Stimulated activated naive CD8-positive, alpha-beta T cell treated with anti-CD3 and anti-CD28 coated beads, Interleukin-15, amount 100 ng/mL, for 72 hours (primary cell): ENCODE measurements around the gene KCNF1.
A peak's percentile ranks its signal among the peaks of the same experiment; 100 is the strongest.

ENCODE experiments used
- ATAC-seq: fragments of 150-1000 bp; cut with Tn5 transposase; 2 replicates; pipeline ENCODE4 v1.10.0; 2021; ENCODE audit warnings: mild to moderate bottlenecking, moderate library complexity
- DNase-seq, 2 donors: peaks; one replicate each; pipeline ENCODE4 v3.0.0; 2021 to 2022
- H3K27ac Mint-ChIP-seq, 2 donors: one replicate each; pipeline ENCODE4 v1.8.0; 2022; ENCODE audit warnings: mild to moderate bottlenecking in 2 of 2, mixed read lengths in 2 of 2, moderate library complexity in 2 of 2
- H3K27me3 Mint-ChIP-seq: one replicate; pipeline ENCODE4 v1.8.0; 2022; ENCODE audit warnings: mixed read lengths
- H3K4me1 Mint-ChIP-seq: one replicate; pipeline ENCODE4 v1.8.0; 2022; ENCODE audit warnings: mild to moderate bottlenecking, mixed read lengths
- H3K4me3 Mint-ChIP-seq, 2 donors: one replicate each; pipeline ENCODE4 v1.8.0; 2022; ENCODE audit warnings: mild to moderate bottlenecking in 2 of 2, mixed read lengths in 2 of 2, moderate library complexity in 1 of 2
- H3K9me3 Mint-ChIP-seq, 2 donors: one replicate each; pipeline ENCODE4 v1.8.0; 2022; ENCODE audit warnings: mixed read lengths in 2 of 2

The KCNF1 gene

DNA sequence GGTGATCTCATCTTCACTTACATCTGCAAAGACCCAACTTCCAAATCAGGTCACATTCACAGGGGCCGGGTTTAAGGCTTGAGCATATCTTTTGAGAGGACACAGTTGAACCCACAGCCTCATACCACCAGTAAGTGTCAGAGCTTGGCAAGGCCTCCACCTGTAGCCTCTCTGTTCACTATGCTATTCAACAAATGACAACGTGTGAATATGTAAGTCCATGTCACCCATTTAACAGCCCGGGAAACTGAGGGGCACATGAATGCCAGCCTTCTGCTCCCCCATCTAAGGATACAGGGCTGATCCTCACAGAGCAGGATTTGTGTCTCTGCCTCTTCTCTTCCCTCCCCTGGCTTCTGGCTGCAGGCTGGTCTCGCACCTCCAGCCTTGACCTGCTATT, 3.5 kb upstream of the KCNF1 start:
- Mint-ChIP-seq H3K4me1 (no peaks in the 10 kb centered on the region), H3K27ac (no peak overlapping the region), H3K9me3 (no peaks in the 10 kb centered on the region), H3K27me3 (peaks cover 37% of the 10 kb centered on the region), H3K4me3 (no peak overlapping the region)
- ATAC-seq (no peak), DNase-seq (no peak)

DNA sequence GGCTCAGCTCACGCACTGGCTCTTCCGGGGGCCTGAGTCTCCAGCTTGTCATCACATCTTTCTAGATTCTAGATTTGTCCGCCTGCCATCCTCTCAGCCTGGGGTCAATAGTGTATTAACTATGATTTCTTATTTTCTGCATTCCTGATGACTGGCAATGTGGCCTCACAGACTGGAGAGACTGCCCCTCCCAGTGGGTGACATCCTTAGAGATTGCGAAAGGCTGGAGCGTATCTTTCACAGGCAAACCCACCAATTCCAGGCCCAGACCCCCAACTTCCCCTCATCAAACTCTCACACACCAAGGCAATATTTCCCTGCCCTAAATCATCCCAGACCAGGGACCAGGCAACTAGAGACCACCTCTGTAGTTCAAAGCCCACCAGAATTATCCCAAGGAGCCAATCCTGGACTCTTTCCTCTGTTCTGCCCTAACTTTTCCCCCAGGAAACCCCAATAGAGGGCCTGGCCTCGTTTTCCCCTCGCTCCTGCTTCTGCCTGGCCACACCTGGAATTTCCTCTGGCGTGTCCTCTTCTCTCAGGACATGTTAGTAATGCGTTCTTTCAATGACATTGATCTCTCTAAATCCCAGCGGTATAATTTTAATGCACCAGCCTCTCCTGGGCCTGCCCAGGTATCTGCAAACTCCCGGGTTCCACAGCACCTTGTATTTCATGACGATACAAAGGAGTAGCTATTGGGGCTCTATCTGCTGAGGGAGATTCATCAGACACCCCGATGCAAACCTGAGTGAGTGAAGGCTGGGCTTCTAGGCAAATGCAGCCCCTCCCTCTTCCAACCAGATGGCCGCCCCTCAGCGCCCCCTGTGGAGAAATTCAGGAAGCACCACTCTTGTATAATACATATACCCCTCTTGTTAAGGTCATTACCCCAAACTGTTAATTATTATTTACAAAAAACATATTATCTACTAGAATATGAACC, 2.4 kb upstream of the KCNF1 start:
- DNase-seq: no peak
- no peak overlapping the region for H3K4me3 Mint-ChIP-seq
- no peaks in the 10 kb centered on the region for H3K9me3 Mint-ChIP-seq
- no peak for ATAC-seq
- H3K4me1 Mint-ChIP-seq: no peaks in the 10 kb centered on the region
- peaks cover 45% of the 10 kb centered on the region for H3K27me3 Mint-ChIP-seq
- no peak overlapping the region for H3K27ac Mint-ChIP-seq

DNA sequence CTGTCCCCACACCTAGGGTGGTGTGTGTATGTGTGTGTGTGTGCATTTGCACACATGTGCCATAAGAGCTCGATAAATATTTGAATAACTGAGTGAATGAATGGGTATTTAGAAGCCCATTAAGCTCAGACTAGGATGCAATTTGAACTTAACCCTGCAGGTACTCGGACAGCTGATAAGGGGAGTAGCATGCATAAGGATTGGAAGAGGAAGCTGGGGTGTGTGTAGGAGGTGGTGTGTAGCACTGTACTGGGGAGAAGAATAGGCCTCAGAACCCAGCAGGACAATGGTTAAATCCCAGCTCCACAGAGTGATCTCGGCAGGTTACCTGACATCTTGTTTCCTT, 1.8 kb upstream of the KCNF1 start:
- H3K4me1 Mint-ChIP-seq: no peaks in the 10 kb centered on the region
- no peaks in the 10 kb centered on the region for H3K9me3 Mint-ChIP-seq
- H3K27ac Mint-ChIP-seq: no peak overlapping the region
- H3K4me3 Mint-ChIP-seq: no peak overlapping the region
- ATAC-seq (no peak), DNase-seq (no peak)
- peaks cover 51% of the 10 kb centered on the region for H3K27me3 Mint-ChIP-seq

DNA sequence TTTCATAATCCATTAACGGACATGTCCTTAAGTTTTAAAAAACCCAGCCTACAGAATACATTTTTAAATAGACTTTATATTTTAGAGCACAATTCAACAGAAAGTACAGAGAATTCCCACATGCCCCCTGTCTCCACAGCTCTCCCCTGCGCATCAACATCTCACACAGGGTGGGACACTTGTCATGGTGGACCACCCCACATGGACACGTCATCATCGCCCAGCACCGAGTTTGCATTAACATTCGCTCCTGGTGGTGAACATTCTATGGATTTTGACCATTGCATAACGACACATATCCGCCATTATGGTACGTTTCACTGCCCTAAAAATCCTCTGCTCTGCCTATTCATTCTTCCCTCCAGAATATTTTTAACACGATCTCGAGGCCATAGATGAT, 1.1 kb upstream of the KCNF1 start:
- peaks cover 58% of the 10 kb centered on the region for H3K27me3 Mint-ChIP-seq

DNA sequence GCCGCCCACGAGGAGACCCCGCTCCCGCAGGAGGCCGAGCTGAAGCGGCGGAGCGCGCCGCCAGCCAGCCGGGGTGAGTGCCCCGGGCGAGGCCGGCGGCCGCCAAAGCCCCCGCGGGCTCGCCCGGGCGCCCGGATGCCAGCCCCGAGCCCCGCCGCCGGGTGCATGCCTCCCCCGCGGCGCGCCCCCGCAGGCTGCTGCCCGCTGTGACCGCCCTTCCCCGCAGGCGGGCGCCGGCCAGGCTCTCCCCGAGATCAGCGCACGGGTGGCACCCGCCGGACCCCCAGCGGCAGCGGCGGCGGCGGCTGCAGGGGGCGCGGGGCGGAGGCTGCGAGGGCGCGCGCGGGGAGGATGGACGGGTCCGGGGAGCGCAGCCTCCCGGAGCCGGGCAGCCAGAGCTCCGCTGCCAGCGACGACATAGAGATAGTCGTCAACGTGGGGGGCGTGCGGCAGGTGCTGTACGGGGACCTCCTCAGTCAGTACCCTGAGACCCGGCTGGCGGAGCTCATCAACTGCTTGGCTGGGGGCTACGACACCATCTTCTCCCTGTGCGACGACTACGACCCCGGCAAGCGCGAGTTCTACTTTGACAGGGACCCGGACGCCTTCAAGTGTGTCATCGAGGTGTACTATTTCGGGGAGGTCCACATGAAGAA, 470 bp downstream of the KCNF1 start:
- H3K27me3 Mint-ChIP-seq: peaks cover 73% of the 10 kb centered on the region
- no peak for DNase-seq

More for the DNA sequence above, 1.1 kb upstream of the KCNF1 start:
- Mint-ChIP-seq H3K4me1 (no peaks in the 10 kb centered on the region), H3K27ac (no peak overlapping the region), H3K9me3 (no peaks in the 10 kb centered on the region), H3K4me3 (no peak overlapping the region)
- DNase-seq (no peak), ATAC-seq (no peak)

GRCh38 chr2:10912796-10913455, 1.2 kb downstream of the KCNF1 start:
- ATAC-seq (no peak), DNase-seq (no peak)
- Mint-ChIP-seq H3K9me3 (no peaks in the 10 kb centered on the region), H3K4me1 (no peaks in the 10 kb centered on the region), H3K4me3 (peak overlapping the region in 1 of 2 donors; percentile 27), H3K27me3 (peaks cover 78% of the 10 kb centered on the region), H3K27ac (no peak overlapping the region)

More for the DNA sequence above, 470 bp downstream of the KCNF1 start:
- Mint-ChIP-seq H3K4me3 (peak overlapping the region in 1 of 2 donors; percentile 27), H3K27ac (no peak overlapping the region), H3K4me1 (no peaks in the 10 kb centered on the region), H3K9me3 (no peaks in the 10 kb centered on the region)
- no peak for ATAC-seq

- ATAC-seq: peak; percentile 40
- no peaks in the 10 kb centered on the region for H3K4me1 Mint-ChIP-seq
- peaks cover 80% of the 10 kb centered on the region for H3K27me3 Mint-ChIP-seq
Observed at GRCh38 chr2:10913501-10914271, 2.0 kb downstream of the KCNF1 start.

GRCh38 chr2:10914272-10914693, 2.5 kb downstream of the KCNF1 start:
- DNase-seq (no peak), ATAC-seq (no peak)
- Mint-ChIP-seq H3K9me3 (no peaks in the 10 kb centered on the region), H3K27ac (no peak overlapping the region), H3K4me3 (no peak overlapping the region), H3K4me1 (no peaks in the 10 kb centered on the region), H3K27me3 (peaks cover 84% of the 10 kb centered on the region)

More at GRCh38 chr2:10913501-10914271, 2.0 kb downstream of the KCNF1 start:
- no peak overlapping the region for H3K4me3 Mint-ChIP-seq
- no peak overlapping the region for H3K27ac Mint-ChIP-seq
- no peaks in the 10 kb centered on the region for H3K9me3 Mint-ChIP-seq
- DNase-seq: no peak

DNA sequence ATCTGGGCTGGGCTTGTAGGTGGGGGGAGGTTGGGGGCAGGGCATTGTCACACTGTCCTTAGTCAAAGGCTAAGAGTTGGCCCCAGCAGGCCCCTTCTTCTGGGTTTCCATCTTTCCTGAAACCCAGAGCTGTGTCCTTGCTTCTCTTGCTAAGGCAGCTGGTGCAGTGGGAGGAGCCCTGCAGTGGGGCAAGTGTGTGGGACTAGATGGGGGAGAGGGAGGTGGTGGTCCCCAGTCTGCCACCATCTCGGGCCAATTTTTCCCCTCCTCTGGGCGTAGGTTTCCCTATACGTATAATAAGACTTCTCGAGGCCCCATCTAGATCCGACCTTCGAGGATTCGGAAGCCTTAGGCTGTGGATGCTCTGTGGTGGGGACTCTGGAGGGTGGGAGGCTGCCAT, 3.5 kb downstream of the KCNF1 start:
- ATAC-seq (no peak), DNase-seq (no peak)
- Mint-ChIP-seq H3K27ac (peak overlapping the region in 1 of 2 donors; percentile 60), H3K4me1 (peaks cover 6% of the 10 kb centered on the region), H3K9me3 (no peaks in the 10 kb centered on the region), H3K4me3 (no peak overlapping the region), H3K27me3 (peaks cover 80% of the 10 kb centered on the region)

GRCh38 chr2:10915731-10916276, 4.1 kb downstream of the KCNF1 start:
- peak; percentile 16 for ATAC-seq

DNA sequence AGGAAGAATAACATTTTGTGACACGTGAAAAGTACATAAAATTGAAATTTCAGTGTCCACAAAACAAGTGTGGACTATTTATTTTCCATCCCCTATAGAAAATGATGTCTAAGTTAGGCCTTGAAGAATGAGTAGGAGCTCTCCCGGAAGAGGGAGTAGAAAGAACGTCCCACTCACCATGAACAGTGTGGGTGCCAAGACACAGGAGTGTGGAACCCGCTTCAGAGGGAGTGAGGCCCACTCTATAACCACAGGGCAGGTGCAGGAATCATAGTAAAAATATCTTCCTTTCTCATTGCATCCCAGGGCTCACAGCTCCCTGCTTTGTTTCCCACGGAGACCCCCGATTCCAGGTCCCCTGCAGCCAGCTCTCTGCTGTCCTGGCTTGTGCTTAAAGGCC, 5.2 kb downstream of the KCNF1 start:
- no peak for DNase-seq
- Mint-ChIP-seq H3K27ac (no peak overlapping the region), H3K27me3 (peaks cover 70% of the 10 kb centered on the region), H3K4me3 (no peak overlapping the region), H3K4me1 (peaks cover 9% of the 10 kb centered on the region), H3K9me3 (no peaks in the 10 kb centered on the region)
- ATAC-seq: no peak

More at GRCh38 chr2:10915731-10916276, 4.1 kb downstream of the KCNF1 start:
- Mint-ChIP-seq H3K4me1 (peaks cover 9% of the 10 kb centered on the region), H3K27ac (no peak overlapping the region), H3K27me3 (peaks cover 80% of the 10 kb centered on the region), H3K9me3 (no peaks in the 10 kb centered on the region), H3K4me3 (no peak overlapping the region)
- no peak for DNase-seq

GRCh38 chr2:10917927-10918326, 6.2 kb downstream of the KCNF1 start:
- no peaks in the 10 kb centered on the region for H3K9me3 Mint-ChIP-seq
- ATAC-seq (no peak), DNase-seq (no peak)
- no peak overlapping the region for H3K27ac Mint-ChIP-seq
- peaks cover 63% of the 10 kb centered on the region for H3K27me3 Mint-ChIP-seq
- H3K4me3 Mint-ChIP-seq: no peak overlapping the region
- peaks cover 9% of the 10 kb centered on the region for H3K4me1 Mint-ChIP-seq

DNA sequence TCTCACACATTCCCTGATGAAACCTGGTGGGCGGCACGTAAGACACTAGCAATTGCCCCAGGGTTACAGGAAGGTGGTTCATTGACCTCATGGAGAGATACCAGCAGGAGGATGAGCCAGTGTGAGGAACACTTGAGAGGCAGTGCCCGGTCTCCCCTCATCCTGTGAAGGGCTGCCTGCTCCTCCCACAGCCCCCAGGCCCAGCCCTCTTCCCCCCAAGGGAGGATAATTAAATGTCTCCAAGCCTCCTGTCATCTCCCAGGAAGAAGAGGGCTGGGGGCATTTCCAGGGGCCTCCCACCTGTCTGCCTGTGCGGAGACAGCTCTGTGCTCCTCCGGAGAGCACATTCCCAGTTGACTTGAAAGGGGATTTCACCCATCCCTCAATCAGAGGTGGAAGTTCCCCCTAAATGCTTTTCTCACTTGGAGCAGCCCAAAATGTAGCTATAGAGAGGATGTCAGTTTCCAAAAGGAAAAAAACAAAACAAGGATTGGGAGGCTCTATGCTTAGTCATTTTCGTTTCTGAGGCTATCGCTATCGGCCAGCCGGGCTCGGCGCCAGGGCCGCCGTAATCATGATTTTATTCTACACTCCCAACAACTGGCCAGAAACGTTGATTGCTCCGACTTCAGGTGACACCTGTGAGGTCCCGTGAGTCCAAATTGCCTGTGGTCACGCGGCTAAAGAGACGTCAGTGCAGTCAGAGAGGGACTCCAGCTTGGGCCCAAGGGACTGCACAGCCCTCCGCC, 7.1 kb downstream of the KCNF1 start:
- Mint-ChIP-seq H3K4me3 (no peak overlapping the region), H3K9me3 (no peaks in the 10 kb centered on the region), H3K27me3 (peaks cover 54% of the 10 kb centered on the region), H3K27ac (no peak overlapping the region), H3K4me1 (peaks cover 9% of the 10 kb centered on the region)
- no peak for ATAC-seq
- DNase-seq: no peak

DNA sequence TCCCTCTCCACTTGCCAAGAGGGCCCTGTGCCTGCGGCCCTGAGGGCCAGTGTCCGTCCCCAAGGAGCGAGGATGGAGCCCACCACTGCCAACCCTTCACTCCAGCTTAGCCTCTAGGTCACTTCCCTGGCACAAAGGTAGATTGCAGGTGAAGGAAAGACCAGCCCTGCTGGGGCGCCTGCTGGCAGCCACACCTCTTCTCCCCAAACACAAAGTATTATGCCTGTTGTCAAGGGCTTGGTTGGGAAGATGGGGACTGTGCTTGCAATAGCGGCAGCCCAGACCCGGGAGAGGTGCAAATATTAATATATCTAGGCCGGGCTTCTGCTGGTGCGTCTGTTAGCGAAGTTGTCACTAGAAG, 7.7 kb downstream of the KCNF1 start:
- DNase-seq (no peak), ATAC-seq (no peak)
- Mint-ChIP-seq H3K4me1 (peaks cover 9% of the 10 kb centered on the region), H3K4me3 (no peak overlapping the region), H3K9me3 (no peaks in the 10 kb centered on the region), H3K27ac (no peak overlapping the region), H3K27me3 (peaks cover 52% of the 10 kb centered on the region)
